GM19463 (cell line): ENCODE measurements around the gene HSPB3.
A peak's percentile ranks its signal among the peaks of the same experiment; 100 is the strongest.
"Not testable (repeated sequence)": the region's sequence is repeated elsewhere in the genome, so short reads cannot be mapped to it uniquely, and the experiment has no call there.

Source experiments
- ATAC-seq: cut with Tn5 transposase; IDR thresholded peaks from one replicate; pipeline ENCODE4 v1.9.1; 2021; ENCODE audit warnings: mild to moderate bottlenecking, moderate library complexity; ENCODE audit not compliant: unreplicated experiment

HSPB3 gene

GRCh38 chr5:54454602-54455001 is 897 bp upstream of the HSPB3 start:
- ATAC-seq: no peak

- no peak for ATAC-seq
Observed at GRCh38 chr5:54457094-54457862, 1.8 kb downstream of the HSPB3 start.

DNA sequence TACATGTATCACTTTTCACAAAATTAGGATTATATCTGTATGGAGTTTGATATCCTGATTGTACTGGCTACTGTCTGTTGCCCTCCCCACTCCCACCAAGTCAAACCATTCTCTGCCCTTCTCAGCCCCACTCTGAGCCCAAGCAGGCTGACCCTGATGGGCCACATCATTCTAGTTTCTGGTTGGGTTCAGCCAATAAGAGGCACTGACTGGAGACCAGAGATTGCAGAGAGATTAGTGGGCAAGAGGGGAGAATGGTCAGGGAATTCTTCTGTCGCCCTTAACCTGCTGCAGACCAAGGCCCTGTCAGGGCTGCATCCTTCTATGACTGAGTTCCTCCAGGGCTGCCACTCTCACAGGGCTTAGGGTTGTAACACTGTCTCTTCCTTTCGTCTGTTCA is 2.7 kb downstream of the HSPB3 start:
- ATAC-seq: no peak

- ATAC-seq: no peak
Observed at GRCh38 chr5:54460181-54460919, 4.9 kb downstream of the HSPB3 start.

- ATAC-seq: no peak
Observed at GRCh38 chr5:54462281-54462680, 6.8 kb downstream of the HSPB3 start.

- ATAC-seq: no peak
Observed at GRCh38 chr5:54463713-54464112, 8.2 kb downstream of the HSPB3 start.

- ATAC-seq: peak; percentile 83
Observed at GRCh38 chr5:54469622-54470021, 14.1 kb downstream of the HSPB3 start.

DNA sequence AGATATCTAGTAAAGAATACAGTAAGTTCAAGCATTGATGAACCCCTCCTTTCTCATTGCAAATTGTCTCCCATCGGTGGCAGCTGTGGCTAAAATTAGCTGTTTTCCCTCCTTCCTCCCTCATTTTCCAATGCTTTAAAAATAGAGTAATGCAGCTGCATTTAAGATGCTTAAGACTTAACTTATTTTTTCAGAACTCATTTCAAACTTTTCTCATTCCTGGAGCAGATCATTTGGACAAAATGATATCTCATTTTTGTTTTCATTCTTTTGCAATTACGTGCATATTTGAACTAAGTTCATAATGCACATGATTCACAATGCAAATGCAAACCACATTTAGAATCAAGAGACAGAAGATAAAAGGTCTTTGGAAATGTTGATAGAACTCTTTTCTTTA is 14.6 kb downstream of the HSPB3 start:
- no peak for ATAC-seq

- ATAC-seq: no peak
Observed at GRCh38 chr5:54470677-54471076, 15.2 kb downstream of the HSPB3 start.

GRCh38 chr5:54471398-54471797 is 15.9 kb downstream of the HSPB3 start:
- ATAC-seq: no peak

DNA sequence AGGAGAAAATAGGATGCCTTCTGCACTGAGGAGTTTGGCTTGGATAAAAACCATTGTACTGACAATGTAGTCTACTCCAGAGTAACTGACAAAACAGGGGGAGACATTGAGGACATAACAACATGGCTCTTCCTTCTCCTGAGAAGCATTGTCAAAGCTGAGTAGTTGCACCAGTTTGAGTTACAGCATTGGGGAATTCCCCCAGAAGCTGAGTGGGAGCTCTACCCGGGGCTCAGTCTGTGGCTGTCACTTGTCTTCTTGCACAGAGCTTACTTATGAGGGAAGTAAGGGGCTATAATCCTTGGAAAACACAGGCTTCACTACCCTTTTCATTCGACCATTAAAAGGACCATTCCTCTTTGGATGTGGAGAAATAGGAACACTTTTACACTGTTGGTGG is 21.2 kb downstream of the HSPB3 start:
- ATAC-seq: no peak

DNA sequence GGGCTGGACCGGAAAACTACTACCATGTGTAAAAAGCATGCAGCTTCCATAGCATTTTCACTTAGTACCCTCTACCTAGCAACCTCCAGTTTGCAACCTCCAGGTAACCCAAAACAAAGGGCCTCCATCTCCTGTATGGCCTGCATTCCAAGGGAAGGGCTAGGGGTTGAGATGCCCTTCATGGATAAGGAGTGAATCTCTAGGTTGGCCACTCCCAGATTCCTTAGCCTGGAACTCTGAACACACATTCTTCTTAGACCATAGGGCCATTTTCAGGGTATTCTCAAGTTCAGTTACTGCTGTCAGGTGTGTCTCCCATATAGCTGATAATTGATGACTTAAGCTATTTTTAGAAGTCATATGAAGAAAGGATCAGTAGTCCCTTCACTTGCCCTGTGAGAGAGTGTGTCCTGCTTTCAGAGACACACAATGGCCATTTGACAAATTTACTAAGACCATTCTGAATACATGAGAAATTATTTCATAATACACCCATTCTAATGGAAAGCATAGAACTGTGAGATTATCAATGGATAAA is 22.5 kb downstream of the HSPB3 start:
- no peak for ATAC-seq

DNA sequence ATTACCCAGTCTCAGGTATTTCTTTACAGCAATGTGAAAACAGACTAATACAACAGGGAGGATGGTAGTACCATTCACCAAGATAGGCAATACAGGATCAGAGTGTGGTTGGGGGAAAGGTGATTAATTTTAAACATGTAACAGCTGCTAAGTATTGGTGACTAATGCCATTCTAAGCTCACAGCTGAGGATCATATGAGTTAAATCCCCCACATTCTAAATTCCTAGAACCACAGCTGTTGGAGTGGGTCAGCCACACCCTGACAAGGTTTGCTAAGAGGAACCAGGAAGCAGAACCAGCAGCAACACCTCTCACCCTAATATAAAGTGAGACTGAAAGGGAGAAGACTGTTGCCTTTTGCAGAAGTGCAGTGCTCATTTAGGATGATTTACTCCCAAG is 24.8 kb downstream of the HSPB3 start:
- ATAC-seq: no peak

GRCh38 chr5:54484219-54484894 is 28.9 kb downstream of the HSPB3 start:
- no peak for ATAC-seq

GRCh38 chr5:54485659-54486058 is 30.2 kb downstream of the HSPB3 start:
- ATAC-seq: not testable (repeated sequence)

DNA sequence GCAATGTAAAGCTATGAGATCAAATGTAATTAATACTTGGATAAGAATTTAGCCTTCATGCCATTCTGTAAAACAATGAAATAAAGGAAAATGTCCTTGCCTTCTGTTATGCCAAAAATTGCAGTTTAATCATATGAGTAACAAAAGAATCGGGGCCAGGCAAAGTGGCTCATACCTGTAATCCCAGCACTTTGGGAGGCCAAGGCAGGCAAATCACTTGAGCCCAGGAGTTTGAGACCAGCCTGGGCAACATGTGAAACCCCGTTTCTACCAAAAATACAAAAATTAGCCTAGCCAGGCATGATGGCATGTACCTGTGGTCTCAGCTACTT is 34.1 kb downstream of the HSPB3 start:
- ATAC-seq: not testable (repeated sequence)

DNA sequence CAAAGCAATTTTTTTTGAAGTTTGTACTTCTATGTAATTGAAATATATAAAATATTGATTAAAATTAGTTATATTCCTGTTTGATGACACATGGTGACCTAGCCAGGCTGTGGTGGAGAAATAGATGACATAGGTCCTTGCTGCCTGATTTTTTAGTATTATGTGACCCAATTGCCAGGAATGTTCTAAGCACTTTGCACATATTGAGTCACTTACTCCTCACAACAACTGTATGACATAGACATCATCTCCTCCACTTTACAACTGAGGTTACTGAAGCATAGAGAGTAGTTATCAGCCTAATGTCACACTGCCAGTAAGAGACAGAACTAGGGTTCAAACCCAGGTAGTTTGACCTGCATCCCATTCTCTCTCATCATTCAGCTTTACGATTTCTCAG is 35.8 kb downstream of the HSPB3 start:
- ATAC-seq: no peak

- ATAC-seq: no peak
Observed at GRCh38 chr5:54492178-54492577, 36.7 kb downstream of the HSPB3 start.

- ATAC-seq: no peak
Observed at GRCh38 chr5:54495027-54495426, 39.5 kb downstream of the HSPB3 start.
